ENCODE results near the gene GNPDA1.

GNPDA1 gene

DNA sequence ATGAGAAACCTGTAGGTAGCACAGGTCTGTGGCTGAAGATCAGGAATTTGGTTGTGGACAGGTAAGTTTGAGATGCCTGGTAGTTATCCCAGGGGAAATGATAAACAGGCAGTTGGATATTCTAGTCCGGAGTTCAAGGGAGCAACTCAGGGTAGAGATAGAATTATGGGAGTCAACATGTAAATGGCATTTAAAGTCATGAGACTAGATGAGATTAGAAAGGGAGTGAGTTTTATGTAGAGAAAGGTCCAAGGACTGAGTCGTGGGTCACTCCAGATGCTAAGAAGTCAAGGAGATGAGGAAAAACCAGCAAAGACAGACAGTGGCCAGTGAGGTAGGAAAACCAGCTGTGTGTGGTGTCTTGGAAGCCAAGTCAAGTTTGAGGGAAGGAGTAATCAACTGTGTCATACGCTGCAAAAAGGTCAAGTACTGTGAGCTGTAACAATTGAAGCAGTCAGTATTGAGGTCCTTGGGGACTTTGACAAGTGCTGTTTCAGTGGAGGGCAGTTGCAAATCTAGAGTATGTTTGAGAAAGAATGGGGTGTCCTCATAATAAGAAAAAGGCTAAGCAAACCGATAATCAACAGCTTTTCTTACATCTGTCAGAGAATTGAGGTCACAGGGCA, 18.2 kb downstream of the GNPDA1 start:
- DNase-seq (ENCODE audit: low read depth): no peak

DNA sequence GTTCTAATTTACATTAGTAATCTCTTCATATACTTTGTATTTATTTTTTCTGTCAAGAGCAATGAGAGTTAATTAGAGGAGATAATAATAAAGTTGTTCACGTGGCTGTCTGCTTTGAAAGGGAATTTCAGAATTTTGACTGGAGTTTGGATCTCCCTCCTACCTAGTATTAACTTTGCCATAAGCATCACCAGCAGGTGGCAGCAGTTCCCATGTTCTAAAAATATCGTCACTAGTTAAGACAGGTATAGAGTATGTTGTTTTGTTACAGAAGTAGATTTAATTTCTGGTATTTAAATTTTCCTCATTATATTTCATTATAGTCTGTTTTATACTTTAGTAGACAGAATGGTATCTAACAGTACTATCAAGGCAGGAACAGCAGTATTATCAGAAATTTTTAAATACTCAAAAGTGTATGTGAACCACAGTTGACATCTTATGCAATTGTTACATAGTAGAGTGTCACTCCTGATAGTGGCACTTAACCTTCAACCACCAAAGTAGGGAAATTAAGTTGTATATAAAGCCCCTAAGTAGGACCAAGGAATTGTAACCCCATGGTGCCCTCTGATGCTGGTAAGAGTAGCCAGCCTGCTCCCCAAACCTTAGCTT, 20.4 kb downstream of the GNPDA1 start:
- peak; percentile 53 for DNase-seq (ENCODE audit: low read depth)

DNA sequence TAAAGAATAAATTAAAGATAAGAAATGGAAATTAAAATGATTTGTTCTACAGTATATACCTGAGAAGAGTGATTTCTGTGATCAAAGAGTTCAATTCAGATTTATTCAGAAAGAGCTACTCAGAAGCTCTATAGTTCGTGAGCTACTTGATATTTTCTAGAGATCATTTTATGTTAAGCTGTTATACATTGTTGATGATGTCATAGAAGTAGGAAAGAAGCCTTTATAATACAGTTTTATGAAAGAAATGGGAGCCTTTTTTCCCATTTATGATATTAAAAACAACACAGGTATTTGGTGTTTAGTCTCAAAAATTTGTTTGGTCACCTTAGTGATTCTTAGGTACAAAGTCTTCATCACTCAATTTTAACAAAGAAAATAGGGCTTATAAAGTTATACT, 23.1 kb downstream of the GNPDA1 start:
- DNase-seq (ENCODE audit: low read depth): no peak

DNA sequence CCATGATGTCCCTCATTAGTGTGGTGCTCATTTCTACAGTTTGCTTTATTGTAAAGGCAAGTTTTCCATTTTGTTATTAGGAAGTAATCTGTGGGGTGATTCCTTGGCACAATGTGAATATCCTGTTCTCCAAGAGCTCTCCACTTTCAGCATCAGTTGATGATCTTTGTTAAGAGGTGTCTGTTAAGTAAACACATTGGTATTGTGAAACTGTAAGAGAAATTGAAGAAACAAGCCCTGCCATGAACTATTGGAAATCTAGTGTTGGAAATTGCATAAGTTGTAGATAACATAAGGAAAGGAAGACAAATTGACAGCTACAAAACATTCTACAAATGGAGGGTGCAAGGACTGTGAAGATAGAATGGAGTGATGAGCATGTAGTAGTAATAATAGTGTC, 26.8 kb downstream of the GNPDA1 start:
- no peak for DNase-seq (ENCODE audit: low read depth)

DNA sequence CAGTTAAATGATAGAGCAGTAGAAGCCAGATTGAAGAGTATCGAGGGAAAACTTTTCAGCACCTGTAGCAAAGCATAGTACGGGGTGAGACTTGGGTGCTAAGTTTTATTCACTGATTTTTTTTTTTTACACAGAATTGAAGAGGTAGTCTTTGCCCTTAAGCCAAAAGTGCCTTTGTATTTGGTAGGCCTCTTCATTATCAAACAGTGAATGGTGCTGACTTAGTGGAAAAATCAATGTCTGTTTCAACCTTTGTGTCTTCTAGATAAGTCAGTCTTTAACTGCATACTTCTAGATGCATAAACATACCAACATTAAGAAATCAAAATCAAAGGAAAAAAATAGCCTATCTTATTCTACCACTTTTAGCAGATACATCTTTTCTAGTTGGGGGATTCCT, 30.2 kb downstream of the GNPDA1 start:
- no peak for DNase-seq (ENCODE audit: low read depth)

DNA sequence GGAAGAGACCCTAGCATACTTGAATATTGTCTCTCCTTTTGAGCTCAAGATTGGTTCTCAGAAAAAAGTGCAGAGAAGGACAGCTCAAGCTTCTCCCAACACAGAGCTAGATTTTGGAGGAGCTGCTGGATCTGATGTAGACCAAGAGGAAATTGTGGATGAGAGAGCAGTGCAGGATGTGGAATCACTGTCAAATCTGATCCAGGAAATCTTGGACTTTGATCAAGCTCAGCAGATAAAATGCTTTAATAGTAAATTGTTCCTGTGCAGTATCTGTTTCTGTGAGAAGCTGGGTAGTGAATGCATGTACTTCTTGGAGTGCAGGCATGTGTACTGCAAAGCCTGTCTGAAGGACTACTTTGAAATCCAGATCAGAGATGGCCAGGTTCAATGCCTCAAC, 34.4 kb downstream of the GNPDA1 start:
- no peak for DNase-seq (ENCODE audit: low read depth)

DNA sequence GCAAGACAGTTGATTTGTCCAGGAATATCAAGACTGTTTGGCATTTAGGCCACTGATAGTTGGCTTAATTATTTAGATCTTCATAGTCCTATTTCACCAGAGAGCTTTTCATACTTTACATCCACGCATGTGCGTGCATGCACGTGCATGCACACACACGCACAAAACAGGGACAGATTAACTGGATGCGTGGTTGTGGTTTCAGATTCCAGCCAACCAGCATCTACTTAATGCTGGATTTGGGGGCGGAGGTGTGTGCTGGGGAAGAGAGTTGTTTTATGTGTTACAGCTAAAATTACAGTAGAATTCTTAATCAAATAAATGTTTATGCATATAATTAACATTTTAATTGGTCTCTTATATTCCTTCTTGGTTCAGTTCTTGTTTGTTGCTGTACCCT, 36.7 kb downstream of the GNPDA1 start:
- DNase-seq (ENCODE audit: low read depth): no peak

DNA sequence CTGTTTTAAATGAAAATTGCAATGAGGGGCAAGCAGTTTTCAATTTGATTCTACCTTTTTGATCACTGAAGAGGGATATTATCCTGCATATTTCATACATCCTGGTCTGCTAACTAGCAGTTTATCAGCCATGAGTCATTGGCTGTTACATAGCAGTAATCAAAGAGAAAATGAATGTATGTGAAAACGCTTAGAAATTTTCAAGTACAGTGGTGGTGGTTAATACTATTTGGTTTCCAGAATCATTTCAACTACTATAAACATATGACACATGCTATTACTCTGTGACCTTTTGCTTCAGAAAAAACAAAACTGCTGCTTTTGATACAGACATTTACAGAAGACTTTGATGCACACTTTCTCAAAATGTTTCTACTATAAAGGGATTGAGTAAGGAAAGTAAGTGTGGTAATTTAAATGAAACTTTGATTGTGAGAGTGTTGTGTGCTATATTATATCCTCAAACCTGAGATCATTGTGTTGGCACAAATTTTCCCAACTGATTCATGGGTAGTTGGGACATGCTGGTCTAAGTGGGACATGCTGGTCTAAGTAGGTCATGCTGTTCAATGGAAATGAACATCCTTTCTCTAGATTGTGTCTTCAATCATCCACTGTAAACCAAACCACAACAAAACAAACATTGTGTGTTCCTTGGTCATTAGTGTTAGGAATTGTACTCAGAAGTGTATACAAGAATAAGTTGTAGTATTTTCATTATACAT, 38.8 kb downstream of the GNPDA1 start:
- DNase-seq (ENCODE audit: low read depth): peak; percentile 85

DNA sequence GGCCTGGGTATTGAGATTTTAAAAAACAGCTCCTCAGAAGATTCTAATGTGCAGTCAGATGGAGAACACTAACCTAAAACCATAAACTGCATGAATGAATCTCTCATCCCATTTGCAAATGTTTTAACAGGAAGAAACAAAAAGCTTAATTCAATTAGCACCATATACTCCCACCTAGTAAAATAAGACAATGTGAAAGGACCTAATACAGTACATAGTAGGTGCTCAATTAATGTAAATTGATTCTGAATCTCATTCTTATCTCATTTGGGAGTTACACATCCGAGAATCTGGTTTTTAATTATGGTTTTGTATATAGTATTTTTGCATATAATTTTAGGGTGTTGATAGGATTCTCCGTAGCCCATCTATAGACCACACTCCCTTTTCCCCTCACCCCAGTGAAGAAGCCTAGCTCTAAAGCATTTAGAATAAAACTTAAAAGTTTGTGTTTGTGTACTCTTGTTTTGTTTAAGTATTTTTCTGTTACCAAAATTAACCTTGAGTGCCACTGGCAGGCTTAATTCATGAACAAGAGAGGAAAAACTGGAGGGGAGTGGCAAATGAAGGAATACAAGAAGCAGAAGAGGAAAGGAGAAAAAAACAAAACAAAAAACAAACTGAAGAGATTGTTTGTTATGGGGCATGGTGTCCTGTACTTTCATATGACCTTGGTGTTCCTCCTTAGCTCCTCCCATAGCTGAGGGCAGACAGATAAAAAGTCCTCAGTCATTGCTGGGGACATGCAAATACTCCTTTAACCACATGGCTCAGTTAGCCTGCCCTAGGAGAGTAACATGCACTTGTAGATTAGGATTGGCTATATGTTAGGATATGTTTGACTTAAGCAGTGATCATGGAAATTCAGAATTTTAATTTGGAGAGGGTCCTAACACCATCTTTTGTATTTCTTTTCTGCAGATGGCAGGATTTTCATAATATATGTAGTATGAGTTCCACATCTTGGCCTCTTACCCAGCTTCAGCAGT, 42.8 kb downstream of the GNPDA1 start:
- DNase-seq (ENCODE audit: low read depth): peak; percentile 38

DNA sequence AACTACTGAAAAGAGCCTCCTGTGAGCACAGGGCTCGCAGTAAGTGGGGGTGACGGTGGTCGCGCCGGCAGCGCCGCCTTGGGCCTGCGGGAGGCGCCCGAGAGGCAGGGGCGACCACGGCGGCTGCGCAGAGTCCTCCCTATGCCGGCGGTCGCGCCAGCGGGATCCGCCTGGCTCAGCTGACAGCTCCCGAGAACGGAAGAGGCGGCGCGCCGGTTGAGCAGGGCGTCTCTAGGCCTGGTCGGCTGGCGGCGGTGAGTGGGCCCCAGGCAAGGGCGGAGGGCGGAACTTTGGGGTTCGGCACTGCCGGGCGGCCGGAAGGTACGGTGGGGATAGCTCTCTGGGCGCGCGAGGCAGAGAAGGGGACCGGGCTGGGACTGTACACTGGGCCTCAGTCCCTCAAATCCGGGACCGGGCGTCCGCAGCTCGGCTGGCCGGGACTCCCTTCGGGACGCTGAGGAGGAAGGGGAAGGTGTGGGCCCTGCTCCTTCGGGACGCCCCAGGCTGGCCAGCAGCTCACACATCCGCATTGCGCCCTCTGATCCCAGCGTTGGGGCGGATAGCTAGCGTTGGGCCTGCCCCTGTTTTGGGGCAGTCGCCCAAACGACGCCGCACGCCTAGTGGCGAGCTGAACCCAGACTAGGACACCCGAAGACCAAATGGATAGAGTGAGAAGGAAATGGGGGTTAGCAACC, 43.8 kb downstream of the GNPDA1 start, which contains the start of gene RNF14:
RNF14 (plus strand) TSS at position 192 of the 695 bp plus-strand sequence. CDS start 4,484 bp downstream, outside the sequence.
- DNase-seq (ENCODE audit: low read depth): peak; percentile 89

DNA sequence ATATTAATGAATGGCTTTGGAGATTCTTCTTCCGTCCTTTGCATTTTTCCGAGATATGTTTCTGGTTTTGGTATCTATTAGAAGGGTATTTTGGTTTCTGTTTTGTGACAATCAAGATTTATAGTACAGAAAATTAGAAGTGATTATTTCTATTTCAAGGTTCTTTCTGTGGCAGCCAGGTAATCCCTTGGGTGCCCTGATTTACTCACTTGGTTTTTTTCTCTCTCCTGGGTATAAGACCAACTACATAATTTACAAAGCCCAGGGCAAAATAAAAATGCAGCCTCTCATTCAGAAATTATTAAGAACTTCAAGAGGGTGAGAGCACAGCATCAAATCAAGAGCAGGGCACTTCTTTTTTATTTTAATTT, 45.9 kb downstream of the GNPDA1 start:
- DNase-seq (ENCODE audit: low read depth): no peak

DNA sequence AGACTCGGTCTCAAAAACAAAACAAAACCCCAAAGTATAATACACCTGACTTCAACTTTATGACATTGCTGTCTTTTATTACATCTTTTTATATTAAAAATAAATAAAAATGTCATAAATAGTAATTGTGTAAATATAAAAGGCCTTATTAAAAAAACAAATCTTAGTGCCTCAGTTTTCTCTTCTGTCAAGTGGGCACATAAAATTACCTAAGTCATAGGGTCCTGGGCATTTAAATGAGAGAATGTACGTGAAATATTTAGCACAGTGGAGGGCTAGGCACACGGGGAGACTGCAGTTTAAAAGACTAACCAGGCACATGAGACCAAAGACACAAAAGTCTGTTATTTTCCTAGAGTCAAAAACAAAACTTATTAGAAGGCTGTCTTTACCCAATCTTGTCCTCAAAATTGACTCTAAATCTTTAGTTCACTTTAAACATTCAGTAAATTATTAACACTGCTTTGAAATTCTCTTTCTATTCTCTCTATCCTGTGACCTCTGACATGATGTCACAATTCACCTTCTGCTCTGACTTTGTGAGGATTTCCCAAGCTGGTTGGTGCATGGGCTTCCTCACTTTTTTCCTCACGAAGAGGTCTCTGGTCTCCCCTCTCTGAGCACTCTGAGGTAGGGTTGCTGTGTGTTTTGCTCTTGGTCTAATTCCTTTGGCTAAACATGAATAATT, 46.4 kb downstream of the GNPDA1 start:
- DNase-seq (ENCODE audit: low read depth): no peak

DNA sequence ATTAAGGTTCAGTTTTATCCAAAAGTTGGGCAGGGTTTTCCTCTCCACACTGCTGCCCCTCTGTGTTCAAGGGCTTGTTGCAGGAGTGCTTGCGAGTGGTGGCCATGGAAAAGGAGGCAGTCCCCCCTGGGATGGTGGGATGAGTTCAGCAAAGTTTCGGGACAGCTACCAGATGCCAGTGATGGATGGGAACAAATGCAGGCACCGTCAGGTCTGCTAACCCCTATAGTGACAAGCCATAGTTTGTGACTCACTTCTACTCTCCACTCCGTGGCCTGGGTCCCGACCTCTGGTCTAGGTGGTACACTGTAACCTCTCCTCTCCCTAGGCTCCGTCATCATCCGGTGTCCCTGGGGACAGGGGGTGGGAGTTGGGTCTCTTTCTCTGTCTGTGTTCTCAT, 47.8 kb downstream of the GNPDA1 start:
- DNase-seq (ENCODE audit: low read depth): no peak

DNA sequence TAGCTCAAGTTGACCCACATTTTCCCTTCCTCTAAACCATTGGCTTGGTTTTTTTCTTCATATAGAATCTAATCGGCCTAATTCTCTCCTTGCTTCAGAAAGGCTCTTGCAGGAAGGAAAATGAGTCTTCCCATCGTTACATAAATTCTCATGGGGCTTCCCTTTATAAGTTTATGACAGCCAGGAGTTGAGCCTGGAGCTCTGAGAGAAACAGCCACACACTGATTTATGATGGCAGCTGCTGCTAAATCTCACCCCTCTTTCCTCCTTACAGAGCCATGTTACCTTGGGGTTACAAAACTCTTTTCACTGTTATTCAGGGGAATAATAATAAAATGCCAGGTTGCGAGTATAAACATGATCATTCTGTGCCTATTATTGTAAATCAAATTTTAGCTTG, 49.1 kb downstream of the GNPDA1 start:
- DNase-seq (ENCODE audit: low read depth): no peak

DNA sequence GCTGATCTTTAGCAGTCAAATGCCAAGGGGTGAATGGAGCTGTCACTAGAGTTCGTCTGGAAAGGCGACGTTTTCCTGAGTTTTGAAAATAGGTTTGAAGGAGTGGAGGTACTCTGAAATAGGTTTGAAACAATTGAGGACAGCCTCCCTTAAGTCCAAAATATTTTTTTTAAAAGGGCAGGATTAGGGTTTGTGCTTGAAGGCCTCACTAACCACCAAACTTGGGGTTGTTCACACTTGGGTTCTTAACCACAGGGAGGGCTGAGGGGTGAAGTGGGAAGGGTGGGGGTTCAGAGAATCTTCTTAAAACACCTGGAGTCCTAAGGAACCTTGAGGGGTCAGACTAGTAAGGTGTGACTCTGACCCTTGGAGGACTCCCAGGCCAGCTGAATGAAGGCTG, 51.4 kb downstream of the GNPDA1 start:
- DNase-seq (ENCODE audit: low read depth): no peak

DNA sequence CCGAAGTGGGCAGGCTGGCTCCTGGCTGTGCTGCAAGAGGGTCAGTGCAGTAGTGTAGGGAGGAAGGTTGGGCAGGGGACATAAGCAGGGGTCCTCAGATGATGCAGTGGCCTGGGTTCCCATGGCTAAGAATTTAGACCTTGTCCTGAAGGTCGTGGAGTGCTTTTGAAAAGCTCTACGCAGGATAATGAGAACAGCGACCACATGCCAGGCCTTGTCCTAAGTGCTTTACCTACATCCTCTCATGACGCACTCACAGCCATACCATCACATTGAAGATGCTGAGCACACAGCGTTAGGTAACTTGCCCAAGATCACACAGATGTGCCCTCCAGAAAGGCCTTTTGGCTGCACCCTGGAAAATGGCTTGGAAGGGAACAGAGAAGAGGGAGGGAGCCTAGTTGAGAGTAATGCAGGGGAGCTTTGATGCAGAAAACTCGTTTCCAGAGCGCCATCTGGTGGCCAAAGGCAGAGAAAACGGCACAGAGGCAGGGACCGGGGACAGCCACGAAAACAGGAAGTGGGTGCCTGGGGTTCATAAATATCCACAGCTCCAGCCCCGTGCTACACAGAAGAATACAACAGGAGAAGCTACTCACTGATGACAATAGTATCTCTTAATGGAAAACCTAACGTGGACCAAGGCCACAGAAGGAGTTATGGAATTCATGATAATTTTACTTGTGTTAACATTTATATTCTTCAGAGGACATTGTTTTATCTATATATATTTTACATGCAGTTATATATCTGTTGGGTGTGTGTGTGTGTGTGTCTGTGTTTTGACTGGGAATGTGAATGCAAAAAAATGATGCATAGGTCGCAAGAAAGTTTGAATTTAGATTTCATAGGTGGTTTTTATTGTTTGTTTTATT, 52.1 kb downstream of the GNPDA1 start:
- peak; percentile 64 for DNase-seq (ENCODE audit: low read depth)

DNA sequence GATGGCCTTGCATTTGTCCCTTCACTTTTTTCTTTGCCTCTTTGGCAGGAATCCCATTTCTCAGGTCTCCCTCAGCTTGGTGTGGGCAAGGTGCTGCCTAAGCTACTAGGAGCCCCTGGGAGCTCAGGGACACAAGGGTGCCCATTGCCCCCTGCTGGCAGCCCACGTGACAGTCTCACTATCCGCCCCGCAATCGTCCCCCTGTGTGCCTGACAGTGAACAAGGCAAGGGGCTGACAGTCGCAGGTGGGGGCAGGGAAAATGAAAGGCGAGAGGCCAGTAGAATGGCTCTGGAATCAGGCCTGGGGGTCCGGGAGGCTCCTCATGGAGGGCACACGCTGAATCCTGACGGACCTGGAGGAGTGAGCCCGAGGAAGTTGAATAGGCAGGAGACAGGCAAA, 52.8 kb downstream of the GNPDA1 start:
- no peak for DNase-seq (ENCODE audit: low read depth)

DNA sequence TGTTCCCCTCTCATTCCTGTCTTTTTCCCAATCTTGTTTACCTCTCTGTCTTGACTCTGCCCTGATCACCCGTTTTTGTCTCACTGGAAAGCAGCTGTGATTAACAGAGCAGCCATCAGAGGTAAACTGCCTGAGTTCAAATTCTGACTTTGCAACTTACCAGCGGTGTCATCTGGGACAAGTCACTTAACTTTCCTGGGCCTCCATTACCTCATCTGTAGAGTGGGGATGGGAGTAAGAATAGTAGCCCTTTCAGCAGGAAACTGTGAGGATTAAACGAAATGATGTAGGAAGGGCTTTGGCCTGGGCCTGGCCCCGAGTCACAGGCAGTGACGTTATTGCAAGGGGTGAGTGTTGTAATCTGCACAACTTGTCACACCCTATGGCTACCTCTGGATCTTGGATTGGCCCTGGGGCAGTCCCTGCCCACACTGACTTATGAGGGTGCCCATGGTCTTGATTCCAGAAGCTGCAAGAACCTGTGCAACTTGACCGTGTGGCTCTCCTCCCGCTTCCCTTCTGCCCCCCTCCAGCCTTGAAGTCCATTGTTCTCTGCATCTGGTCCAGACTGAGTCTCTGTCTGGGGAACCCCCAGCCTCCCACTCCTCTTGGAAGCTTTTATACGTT, 54.2 kb downstream of the GNPDA1 start:
- no peak for DNase-seq (ENCODE audit: low read depth)

DNA sequence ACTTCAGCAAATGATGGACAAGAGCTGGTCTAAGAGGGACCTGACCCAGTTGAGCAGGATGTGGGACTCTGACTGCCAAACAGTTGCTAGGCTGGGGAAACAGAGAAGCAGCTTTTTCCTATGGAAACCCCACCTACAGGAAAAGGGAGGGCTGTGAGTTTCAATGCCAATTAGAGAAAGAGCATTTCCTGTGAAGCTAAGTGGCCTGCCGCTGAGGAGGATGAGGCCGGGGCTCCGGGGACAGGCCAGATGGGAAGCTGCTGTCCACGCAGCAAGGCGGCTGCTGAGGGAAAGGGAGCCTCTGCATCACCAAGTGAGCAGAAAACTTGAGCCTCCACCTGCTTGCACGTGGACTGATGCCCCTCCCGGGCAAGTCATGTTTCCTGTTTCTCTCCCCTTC, 54.7 kb downstream of the GNPDA1 start, which contains the start of gene PCDH12:
PCDH12 (minus strand) TSS at position 90 of the 400 bp plus-strand sequence. CDS start 351 bp downstream, outside the sequence.
- DNase-seq (ENCODE audit: low read depth): no peak

Measured in amniotic epithelial cell (primary cell).